DND-41 (cell line): ENCODE measurements around the gene BEND4.

ENCODE experiments used
- CTCF ChIP-seq: IDR thresholded peaks from 2 replicates; pipeline ENCODE4 v1.5.1; 2012; ENCODE audit warnings: borderline replicate concordance, low read length, moderate library complexity, mild to moderate bottlenecking; ENCODE audit not compliant: poor library complexity, severe bottlenecking; ENCODE audit errors: extremely low read depth
- EZH2 ChIP-seq: IDR thresholded peaks from 3 replicates; pipeline ENCODE4 v1.6.1; 2012; ENCODE audit warnings: borderline replicate concordance, low read depth, mild to moderate bottlenecking, moderate library complexity, low read length, inconsistent platforms; ENCODE audit not compliant: severe bottlenecking

GRCh38 chr4:42119886-42120285 is 32.6 kb downstream of the BEND4 start:
- TF ChIP-seq CTCF (no peak), EZH2 (no peak)
